Uterus (tissue), 2 donors: Measurements from ENCODE around the gene PSMD6.

Experiments used
- POLR2A ChIP-seq, 2 donors: fragments of 450-650 bp; IDR thresholded peaks; one replicate each; pipeline ENCODE4 v1.6.1; 2016; ENCODE audit warnings: antibody characterized with exemption in 2 of 2, mild to moderate bottlenecking in 1 of 2, moderate library complexity in 1 of 2
- TF ChIP-seq, protein P1 (sequence below), 4 experiments: fragments of 200-600 bp in 2 of 4; fragments of 450-650 bp in 2 of 4; sonication (generic) in 2 of 4; IDR thresholded peaks; one replicate each; pipeline ENCODE4 v1.5.1; 2016 to 2019; ENCODE audit warnings: antibody characterized with exemption in 4 of 4, mild to moderate bottlenecking in 2 of 4, moderate library complexity in 1 of 4

DNA sequence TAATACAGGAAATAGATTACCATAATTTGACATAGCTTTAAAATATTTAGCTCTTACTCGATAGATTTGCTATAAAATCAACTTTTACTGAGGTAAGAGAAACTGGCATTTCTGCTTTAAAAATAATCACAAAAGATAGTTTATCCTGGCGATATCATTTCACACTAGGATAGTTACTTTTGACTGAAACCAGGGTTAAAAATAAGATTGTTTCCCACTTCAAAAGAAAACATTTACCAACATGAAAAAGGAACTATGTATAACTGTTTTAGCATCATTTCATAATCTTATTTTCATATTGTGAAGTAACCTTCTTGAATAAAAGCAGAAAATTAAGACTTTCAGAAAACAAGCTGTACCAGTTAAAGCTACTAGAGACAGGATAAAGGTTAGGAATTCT, 15.3 kb downstream of the PSMD6 start:
- no peak for TF ChIP-seq POLR2A (IDR thresholded peaks at IDR 0.05)
- TF ChIP-seq, protein P1, sequence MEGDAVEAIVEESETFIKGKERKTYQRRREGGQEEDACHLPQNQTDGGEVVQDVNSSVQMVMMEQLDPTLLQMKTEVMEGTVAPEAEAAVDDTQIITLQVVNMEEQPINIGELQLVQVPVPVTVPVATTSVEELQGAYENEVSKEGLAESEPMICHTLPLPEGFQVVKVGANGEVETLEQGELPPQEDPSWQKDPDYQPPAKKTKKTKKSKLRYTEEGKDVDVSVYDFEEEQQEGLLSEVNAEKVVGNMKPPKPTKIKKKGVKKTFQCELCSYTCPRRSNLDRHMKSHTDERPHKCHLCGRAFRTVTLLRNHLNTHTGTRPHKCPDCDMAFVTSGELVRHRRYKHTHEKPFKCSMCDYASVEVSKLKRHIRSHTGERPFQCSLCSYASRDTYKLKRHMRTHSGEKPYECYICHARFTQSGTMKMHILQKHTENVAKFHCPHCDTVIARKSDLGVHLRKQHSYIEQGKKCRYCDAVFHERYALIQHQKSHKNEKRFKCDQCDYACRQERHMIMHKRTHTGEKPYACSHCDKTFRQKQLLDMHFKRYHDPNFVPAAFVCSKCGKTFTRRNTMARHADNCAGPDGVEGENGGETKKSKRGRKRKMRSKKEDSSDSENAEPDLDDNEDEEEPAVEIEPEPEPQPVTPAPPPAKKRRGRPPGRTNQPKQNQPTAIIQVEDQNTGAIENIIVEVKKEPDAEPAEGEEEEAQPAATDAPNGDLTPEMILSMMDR (IDR thresholded peaks at IDR 0.05), result no peak
